Heart right ventricle (tissue), 16 donors: ENCODE data around the gene UNC5C. TPM values are rescaled to one million over a fixed set of nuclear protein-coding genes. Genes with fewer than 3 reads are reported as not detected.

ENCODE experiments used
- ATAC-seq, 8 donors: fragments of 200-7000 bp; cut with Tn5 transposase; one replicate each; pipeline ENCODE4 v1.9.1; 2020; ENCODE audit warnings: mild to moderate bottlenecking in 8 of 8, moderate library complexity in 8 of 8, moderate number of reproducible peaks in 1 of 8
- DNase-seq, 2 donors: peaks; one replicate each; pipeline ENCODE4 v3.0.0-alpha.2; 2020
- H3K27ac ChIP-seq, 10 donors: fragments of 200-600 bp; sonication (generic) in 2 of 10; one replicate each; pipeline versions ENCODE4 v1.5.0 to v1.8.0; 2020 to 2022; ENCODE audit warnings: mild to moderate bottlenecking in 3 of 10
- H3K27me3 ChIP-seq, 7 donors: fragments of 200-600 bp; one replicate each; pipeline ENCODE4 v1.8.0; 2021 to 2022; ENCODE audit warnings: mild to moderate bottlenecking in 2 of 7
- H3K36me3 ChIP-seq, 9 donors: fragments of 200-600 bp; sonication (generic) in 1 of 9; one replicate each; pipeline versions ENCODE4 v1.5.0 to v1.8.0; 2020 to 2022; ENCODE audit warnings: mild to moderate bottlenecking in 2 of 9
- H3K4me1 ChIP-seq, 9 donors: fragments of 200-600 bp; sonication (generic) in 1 of 9; one replicate each; pipeline versions ENCODE4 v1.5.0 to v1.8.0; 2020 to 2022; ENCODE audit warnings: mild to moderate bottlenecking in 4 of 9
- H3K4me3 ChIP-seq, 10 donors: fragments of 200-600 bp; sonication (generic) in 2 of 10; one replicate each; pipeline versions ENCODE4 v1.5.0 to v1.8.0; 2020 to 2022; ENCODE audit warnings: mild to moderate bottlenecking in 7 of 10, moderate library complexity in 2 of 10
- H3K9me3 ChIP-seq, 11 donors: fragments of 200-600 bp in 10 of 11; sonication (generic) in 2 of 11; one replicate each; pipeline versions ENCODE4 v1.5.0 to v1.8.0; 2013 to 2022; ENCODE audit warnings: mild to moderate bottlenecking in 2 of 11, control low read depth in 1 of 11, moderate library complexity in 1 of 11
- CTCF ChIP-seq, 9 donors: fragments of 200-600 bp; sonication (generic) in 2 of 9; IDR thresholded peaks; one replicate each; pipeline versions ENCODE4 v1.5.0 to v1.8.0; 2021 to 2022; ENCODE audit warnings: antibody characterized with exemption in 9 of 9, mild to moderate bottlenecking in 5 of 9, moderate library complexity in 1 of 9
- WGBS, 2 donors: extraction: QIAGEN DNeasy Blood & Tissue Kit; methylation state at CpG; one replicate each; pipeline ENCODE4 v1.1.7; 2013; ENCODE audit warnings: inconsistent platforms in 1 of 2; 5-methylcytosine and 5-hydroxymethylcytosine counted together
- intact Hi-C, 10 donors: fragments of 100-400 bp; cut with DNase I; formaldehyde crosslinking; loops; one replicate each; pipeline versions ENCODE4 v1.11.1 to v1.14.2; 2022
- polyA plus RNA-seq, 2 donors: library from polyadenylated mRNA; stranded (reverse); fragments of 200-250 nt; gene quantifications; one replicate each; pipeline ENCODE4 v1.2.3, GENCODE V29; 2013
- total RNA-seq, 10 donors: library from RNA; stranded (reverse); fragmentation: NEBNext Ultra II Directional in 3 of 10; extraction: Animal tissue kit (Norgen Biotek cat#: 25700) in 3 of 10; gene quantifications; one replicate each; pipeline versions ENCODE4 v1.2.1 to v1.2.4, GENCODE V29; 2021 to 2023
- donor health status: Arrhythmogenic right ventricular cardiomyopathy.
- donor health status: ischemic (EF 13 %, LVEDD 7.1; RV severe dilation, severe dysfunction).
- donor health status: healthy with polysubstance abuse.
- donor health status: DM: no; HTN: yes; CAD: no.
- donor health status: DM: no; HTN: no; CAD: no.
- donor health status: ischemic (EF 25% LVEDD 6.9; RV normal size, moderate dysfunction).
- donor health status: ischemic (EF 25% LVEDD 5.7; RV mildly dilated, moderate dysfunction).
- donor health status: healthy.
- donor health status: DM: yes; HTN: yes; CAD: no.
- donor health status: Ischemic cardiomyopathy.
- donor health status: ischemic (EF 35%, LVEDD 5.7; RV mildly dilated, moderate dysfunction).
- donor health status: nonischemic (EF 11% LVEDD 7.7; RV severe dilation, severe dysfunction).
- donor health status: DM: yes; HTN: yes; CAD: no.
- donor health status: PGD.
- donor health status: ischemic (EF 29% LVEDD 5.4; RV normal size, mild dysfunction).
- donor health status: nonischemic (EF 23%, LVEDD 6.1; RV moderate dilation, normal function).

The UNC5C gene
- total and polyA plus RNA-seq, 12 donors: 0.44 to 3.2 (median 1.5) TPM

DNA sequence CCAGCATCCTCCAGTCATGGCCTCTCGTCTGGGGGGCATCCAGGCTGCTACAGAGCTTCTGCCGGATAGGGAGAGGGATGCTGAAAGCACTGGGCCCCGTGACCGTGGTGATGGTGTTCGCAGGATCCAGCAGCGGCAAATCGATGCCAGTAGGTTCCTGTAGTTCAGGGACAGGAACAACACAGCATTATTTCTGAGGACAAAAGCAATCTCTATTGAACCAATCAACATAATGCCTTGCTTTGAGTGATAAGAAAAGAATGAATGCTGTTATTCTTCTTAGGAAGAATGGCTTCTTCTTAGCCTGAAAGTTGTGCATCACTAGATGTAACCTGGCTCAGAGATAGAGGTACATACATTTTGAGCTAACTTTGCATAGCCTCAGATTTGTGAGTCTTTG is 378.6 kb downstream of the UNC5C start:
- 90 to 95% methylated on average over 7 of the region's 7 CpGs for WGBS, 2 donors
- no peak overlapping the region for H3K27ac ChIP-seq
- no peaks in the 10 kb centered on the region for H3K9me3 ChIP-seq
- DNase-seq (no peak), ATAC-seq (no peak)
- intact Hi-C loops: no loop called here
- no peak overlapping the region for H3K4me3 ChIP-seq
- no peak for TF ChIP-seq CTCF (IDR thresholded peaks at IDR 0.05)
- H3K4me1 ChIP-seq: no peaks in the 10 kb centered on the region
- H3K36me3 ChIP-seq: peaks cover 0 to 5% (median 0%) of the 10 kb centered on the region in 9 donors
- no peaks in the 10 kb centered on the region for H3K27me3 ChIP-seq

GRCh38 chr4:95167805-95168204 is 381.0 kb downstream of the UNC5C start:
- H3K4me3 ChIP-seq: no peak overlapping the region
- DNase-seq (no peak), ATAC-seq (no peak)
- H3K36me3 ChIP-seq: peaks cover 0 to 5% (median 0%) of the 10 kb centered on the region in 9 donors
- H3K4me1 ChIP-seq: no peaks in the 10 kb centered on the region
- 83 to 85% methylated on average over 7 of the region's 7 CpGs for WGBS, 2 donors
- H3K27ac ChIP-seq: no peak overlapping the region
- no peak for TF ChIP-seq CTCF (IDR thresholded peaks at IDR 0.05)
- H3K9me3 ChIP-seq: no peaks in the 10 kb centered on the region
- intact Hi-C loops: loop anchor here in 4 of 10 donors (5.0 to 10.0 kb wide), 3 partner anchors 339 to 1184 kb away; partner anchors contain the start of gene UNC5C (in 2 of the 4)
- peaks cover 0 to 5% (median 0%) of the 10 kb centered on the region in 7 donors for H3K27me3 ChIP-seq

DNA sequence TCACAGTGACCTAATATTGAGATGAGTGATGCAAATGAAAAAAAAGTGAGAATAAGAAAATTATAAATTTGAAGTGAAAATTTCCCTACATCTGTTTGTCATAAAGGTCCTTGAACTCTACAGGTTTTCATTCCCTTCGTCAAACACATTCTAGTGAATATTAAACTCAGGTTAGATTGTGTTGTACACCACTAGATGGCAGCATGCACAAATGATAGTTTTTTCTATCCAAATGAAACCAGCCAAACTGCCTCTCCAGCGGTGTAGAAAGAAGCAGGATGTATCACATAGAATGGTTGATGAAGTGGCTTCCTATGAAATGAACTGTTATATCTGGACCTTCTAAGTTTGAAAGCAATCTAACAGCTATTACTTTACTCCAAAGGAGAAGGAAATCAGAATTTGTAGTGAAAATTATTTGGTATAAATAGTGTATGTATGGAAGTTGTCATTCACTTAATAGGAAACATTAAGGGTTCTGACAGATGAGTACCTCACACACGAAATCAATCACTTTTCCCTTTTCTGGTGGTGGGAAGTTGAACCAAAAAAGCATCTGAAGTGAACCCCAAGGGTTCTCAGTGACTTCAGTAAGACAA is 382.7 kb downstream of the UNC5C start:
- peak in 1 of 2 donors; percentile 49 for DNase-seq
- ATAC-seq: peak in 6 of 8 donors; percentile 56 to 74 (median 64)

DNA sequence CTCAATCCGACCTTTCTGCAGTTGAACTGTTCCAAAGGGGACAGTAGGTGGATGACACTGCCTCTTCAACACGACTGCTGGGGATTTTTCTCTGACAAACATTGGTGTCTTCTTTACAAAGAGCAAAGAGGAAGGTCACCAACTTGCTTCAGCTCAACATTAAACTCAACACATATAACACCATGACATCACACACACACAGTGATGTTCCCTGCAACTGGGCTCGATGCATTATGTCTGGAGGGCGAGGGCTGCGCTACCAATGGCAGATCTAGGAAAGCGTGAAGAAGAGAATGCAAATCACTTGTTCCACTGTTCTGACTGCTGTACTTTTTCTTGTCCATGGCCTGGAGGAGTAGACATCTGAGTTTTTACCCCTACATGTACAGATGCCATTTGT is 385.9 kb downstream of the UNC5C start:
- no peak overlapping the region for H3K27ac ChIP-seq
- 85 to 91% methylated on average over 6 of the region's 6 CpGs for WGBS, 2 donors

More for the DNA sequence above, 382.7 kb downstream of the UNC5C start:
- no peaks in the 10 kb centered on the region for H3K9me3 ChIP-seq
- peaks cover 0 to 5% (median 0%) of the 10 kb centered on the region in 7 donors for H3K27me3 ChIP-seq
- H3K4me3 ChIP-seq: no peak overlapping the region
- no peaks in the 10 kb centered on the region for H3K4me1 ChIP-seq
- H3K27ac ChIP-seq: no peak overlapping the region
- peaks cover 0 to 5% (median 0%) of the 10 kb centered on the region in 9 donors for H3K36me3 ChIP-seq
- peak; percentile 34 to 81 (median 69) for TF ChIP-seq CTCF (IDR thresholded peaks at IDR 0.05)
- 14 to 16% methylated on average over 3 of the region's 3 CpGs for WGBS, 2 donors
- intact Hi-C loops: loop anchor here in 4 of 10 donors (5.0 to 10.0 kb wide), 3 partner anchors 341 to 1186 kb away; partner anchors contain the start of gene UNC5C (in 2 of the 4)

More for the DNA sequence above, 385.9 kb downstream of the UNC5C start:
- intact Hi-C loops: loop anchor here in 3 of 10 donors (5.0 to 10.0 kb wide), 2 partner anchors 382 to 874 kb away; partner anchors contain the start of gene UNC5C (in 2 of the 3)
- Histone ChIP-seq H3K4me1 (no peaks in the 10 kb centered on the region), H3K27me3 (peaks cover 0 to 5% (median 0%) of the 10 kb centered on the region in 7 donors), H3K9me3 (no peaks in the 10 kb centered on the region), H3K36me3 (no peaks in the 10 kb centered on the region), H3K4me3 (no peak overlapping the region)
- DNase-seq: no peak
- no peak for ATAC-seq
- TF ChIP-seq CTCF (IDR thresholded peaks at IDR 0.05): no peak
